ENCODE data around the gene DDX3X.

DNA sequence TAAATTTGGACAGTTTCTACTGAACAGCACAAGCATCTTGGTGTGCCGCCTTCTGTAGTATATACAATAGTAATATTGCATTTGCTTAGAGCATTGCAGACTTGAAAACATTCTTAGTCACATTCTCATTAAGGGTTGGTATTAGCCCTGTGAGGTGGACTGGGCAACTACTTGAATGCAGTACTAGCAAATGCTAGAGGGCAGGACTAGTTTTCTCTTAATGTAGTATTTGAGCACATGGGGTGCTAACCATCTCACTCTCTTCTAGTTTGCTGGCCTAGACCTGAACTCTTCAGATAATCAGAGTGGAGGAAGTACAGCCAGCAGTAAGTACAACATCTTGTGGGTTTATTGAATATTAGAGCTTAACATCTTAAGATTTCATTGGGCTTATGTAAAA is 3.2 kb downstream of the DDX3X start:
- TF ChIP-seq POLR2AphosphoS5 (IDR thresholded peaks at IDR 0.05; ENCODE audit: low read depth), result no peak
- TF ChIP-seq, protein P1, sequence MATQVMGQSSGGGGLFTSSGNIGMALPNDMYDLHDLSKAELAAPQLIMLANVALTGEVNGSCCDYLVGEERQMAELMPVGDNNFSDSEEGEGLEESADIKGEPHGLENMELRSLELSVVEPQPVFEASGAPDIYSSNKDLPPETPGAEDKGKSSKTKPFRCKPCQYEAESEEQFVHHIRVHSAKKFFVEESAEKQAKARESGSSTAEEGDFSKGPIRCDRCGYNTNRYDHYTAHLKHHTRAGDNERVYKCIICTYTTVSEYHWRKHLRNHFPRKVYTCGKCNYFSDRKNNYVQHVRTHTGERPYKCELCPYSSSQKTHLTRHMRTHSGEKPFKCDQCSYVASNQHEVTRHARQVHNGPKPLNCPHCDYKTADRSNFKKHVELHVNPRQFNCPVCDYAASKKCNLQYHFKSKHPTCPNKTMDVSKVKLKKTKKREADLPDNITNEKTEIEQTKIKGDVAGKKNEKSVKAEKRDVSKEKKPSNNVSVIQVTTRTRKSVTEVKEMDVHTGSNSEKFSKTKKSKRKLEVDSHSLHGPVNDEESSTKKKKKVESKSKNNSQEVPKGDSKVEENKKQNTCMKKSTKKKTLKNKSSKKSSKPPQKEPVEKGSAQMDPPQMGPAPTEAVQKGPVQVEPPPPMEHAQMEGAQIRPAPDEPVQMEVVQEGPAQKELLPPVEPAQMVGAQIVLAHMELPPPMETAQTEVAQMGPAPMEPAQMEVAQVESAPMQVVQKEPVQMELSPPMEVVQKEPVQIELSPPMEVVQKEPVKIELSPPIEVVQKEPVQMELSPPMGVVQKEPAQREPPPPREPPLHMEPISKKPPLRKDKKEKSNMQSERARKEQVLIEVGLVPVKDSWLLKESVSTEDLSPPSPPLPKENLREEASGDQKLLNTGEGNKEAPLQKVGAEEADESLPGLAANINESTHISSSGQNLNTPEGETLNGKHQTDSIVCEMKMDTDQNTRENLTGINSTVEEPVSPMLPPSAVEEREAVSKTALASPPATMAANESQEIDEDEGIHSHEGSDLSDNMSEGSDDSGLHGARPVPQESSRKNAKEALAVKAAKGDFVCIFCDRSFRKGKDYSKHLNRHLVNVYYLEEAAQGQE (IDR thresholded peaks at IDR 0.05; ENCODE audit: unreplicated experiment), result no peak

Measured in GM23338 (cell line).